ENCODE results near the gene ARRDC2.

The ARRDC2 gene

GRCh38 chr19:18063463-18063862 is 55.5 kb downstream of the ARRDC2 start:
- H3K27me3 ChIP-seq (ENCODE audit: control insufficient read depth, insufficient read depth, low read length): no peaks in the 10 kb centered on the region
- H3K4me2 ChIP-seq (ENCODE audit: low read length): no peak overlapping the region
- no peaks in the 10 kb centered on the region for H3K79me2 ChIP-seq
- no peak overlapping the region for H3K9ac ChIP-seq
- H3K36me3 ChIP-seq (ENCODE audit: control insufficient read depth, insufficient read depth, low read length): no peaks in the 10 kb centered on the region
- no peak overlapping the region for H3K4me3 ChIP-seq (ENCODE audit: low read depth, low read length)
- no peak for TF ChIP-seq CTCF (IDR thresholded peaks at IDR 0.05)
- H2AFZ ChIP-seq: no peak overlapping the region
- peaks cover 1% of the 10 kb centered on the region for H3K4me1 ChIP-seq
- H3K9me3 ChIP-seq (ENCODE audit: control insufficient read depth, low read length): no peaks in the 10 kb centered on the region
- H3K27ac ChIP-seq: no peak overlapping the region
